ENCODE results near the gene ATP1B3.
"Not testable (repeated sequence)": the region's sequence is repeated elsewhere in the genome, so short reads cannot be mapped to it uniquely, and the experiment has no call there.

DNA sequence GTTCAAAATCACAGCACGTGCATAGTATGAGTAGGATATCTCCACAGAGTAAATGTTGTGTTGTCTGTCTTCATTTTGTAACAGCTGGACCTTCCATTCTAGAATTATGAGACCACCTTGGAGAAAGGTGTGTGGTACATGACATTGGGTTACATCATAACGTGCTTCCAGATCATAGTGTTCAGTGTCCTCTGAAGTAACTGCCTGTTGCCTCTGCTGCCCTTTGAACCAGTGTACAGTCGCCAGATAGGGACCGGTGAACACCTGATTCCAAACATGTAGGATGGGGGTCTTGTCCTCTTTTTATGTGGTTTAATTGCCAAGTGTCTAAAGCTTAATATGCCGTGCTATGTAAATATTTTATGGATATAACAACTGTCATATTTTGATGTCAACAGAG is 49.2 kb downstream of the ATP1B3 start:
- TF ChIP-seq ZNF274 (IDR thresholded peaks at IDR 0.05; ENCODE audit: low read depth, low read length); YY1 (IDR thresholded peaks at IDR 0.05; ENCODE audit: insufficient read depth, insufficient read length); SUZ12 (IDR thresholded peaks at IDR 0.05; ENCODE audit: extremely low read depth, insufficient read depth, insufficient read length): not testable (repeated sequence)
